Amygdala (tissue), 56 donors: ENCODE data around the gene GHDC.

ENCODE experiments used
- DNase-seq, 56 donors: peaks; one replicate each; lab custom pipeline; 2025; lab: John Stamatoyannopoulos, UW

Gene GHDC

GRCh38 chr17:42184713-42185620 is 9.3 kb downstream of the GHDC start, which contains the start of gene HCRT:
TSS of gene HCRT (minus strand) at chr17:42185452. CDS start at chr17:42185365, 87 bp downstream.
- DNase-seq = no peak

DNA sequence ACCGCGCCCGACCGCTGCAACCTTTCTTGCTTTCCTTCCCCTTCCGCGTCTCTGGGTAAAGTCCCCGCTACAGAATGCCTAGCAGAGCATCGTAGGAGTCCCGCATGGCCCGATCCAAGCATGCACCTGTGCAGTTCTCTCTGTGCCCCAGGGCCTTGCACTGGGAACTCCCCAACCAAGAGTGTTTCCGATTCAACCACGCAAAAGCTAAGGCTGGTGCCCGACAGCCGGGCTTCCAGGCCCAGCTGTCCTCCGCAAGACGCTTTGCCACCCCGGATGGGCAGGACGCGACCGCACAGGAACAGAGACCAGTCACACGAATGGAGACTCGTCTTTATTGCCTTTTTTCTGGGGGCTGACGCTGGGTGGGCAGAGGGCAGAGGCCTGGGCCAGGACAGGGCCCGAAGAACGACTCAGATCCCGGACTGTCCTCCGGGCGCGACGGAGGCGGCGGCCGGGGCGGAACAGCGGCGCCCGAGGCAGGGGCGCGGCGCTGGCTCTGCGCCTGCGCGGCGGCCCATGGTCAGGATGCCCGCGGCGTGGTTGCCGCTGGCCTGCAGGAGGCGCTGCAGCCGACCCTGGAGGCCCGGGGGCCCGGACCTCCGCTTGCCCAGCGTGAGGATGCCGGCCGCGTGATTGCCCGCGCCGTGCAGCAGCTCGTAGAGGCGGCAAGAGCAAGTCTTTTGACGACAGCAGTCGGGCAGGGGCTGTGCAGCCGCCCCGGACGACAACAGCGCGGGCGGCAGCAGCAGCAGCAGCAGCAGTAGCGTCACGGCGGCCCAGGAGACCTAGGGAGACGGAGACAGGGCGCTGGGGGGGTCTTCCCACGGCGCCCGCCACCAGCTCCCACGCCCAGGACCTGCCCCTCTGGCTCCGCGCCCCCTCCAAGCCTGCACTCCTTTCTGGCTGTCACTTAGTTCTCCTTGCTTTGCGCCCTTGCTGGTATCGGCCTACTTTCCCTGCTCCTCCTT is 10.3 kb downstream of the GHDC start:
- peak in 51 of 56 donors; percentile 10 to 82 (median 57) for DNase-seq

- DNase-seq = peak in 2 of 56 donors; percentile 15 to 18
These were observed 11.2 kb downstream of the GHDC start for GRCh38 chr17:42182927-42183734.

GRCh38 chr17:42181851-42182207 is 12.5 kb downstream of the GHDC start:
- DNase-seq = no peak

DNA sequence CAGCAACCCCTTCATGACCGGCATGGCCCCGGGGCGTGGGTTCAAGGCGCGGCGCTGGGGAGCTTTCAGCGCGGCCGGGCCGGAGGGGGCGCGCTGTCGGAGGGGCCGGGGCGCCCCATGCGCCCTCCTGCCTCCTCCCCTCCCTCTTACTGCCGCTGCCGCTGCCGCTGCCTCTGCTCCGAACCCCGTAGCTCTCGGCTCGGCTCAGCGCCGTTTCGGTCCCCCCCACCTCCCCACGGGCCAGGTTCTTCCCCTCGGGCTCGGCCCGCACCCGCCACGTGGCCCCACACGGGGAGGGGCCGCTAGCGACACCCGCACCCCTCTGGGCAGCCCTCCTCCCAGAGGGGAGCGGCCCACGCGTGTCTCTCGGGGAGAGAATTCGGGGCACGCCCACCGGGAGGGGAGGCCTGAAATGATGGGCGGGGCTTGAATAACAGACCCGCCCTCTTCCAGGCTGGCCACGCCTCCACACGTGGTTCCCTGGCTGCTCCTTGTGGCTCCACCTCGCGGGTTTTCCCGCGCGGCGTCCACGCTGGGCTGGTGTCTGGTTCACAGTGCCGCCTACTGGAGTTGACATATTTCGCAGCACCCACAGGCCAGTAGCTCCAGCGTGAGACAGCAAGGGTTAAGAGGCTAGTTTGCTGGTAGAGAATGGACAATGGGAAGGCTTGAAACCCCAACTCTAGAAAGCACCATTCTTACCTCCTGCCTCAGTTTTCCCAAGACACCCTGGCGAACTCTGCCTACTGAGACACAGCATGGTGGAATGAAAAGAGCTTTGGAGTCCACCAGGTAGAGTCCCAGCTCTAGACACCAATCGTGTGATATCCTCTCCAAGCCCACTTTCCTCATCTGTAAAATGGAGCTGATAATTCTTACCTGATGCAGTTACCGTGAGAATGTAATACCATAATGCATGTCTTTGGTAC is 13.1 kb downstream of the GHDC start, which contains the start of gene KCNH4:
Gene KCNH4, minus strand, starts transcription at position 221 of the 929 bp plus-strand sequence. Its CDS starts 197 bp downstream, at position 24.
- peak in 51 of 56 donors; percentile 9 to 87 (median 66) for DNase-seq

GRCh38 chr17:42180411-42180921 is 13.8 kb downstream of the GHDC start:
- no peak for DNase-seq

DNA sequence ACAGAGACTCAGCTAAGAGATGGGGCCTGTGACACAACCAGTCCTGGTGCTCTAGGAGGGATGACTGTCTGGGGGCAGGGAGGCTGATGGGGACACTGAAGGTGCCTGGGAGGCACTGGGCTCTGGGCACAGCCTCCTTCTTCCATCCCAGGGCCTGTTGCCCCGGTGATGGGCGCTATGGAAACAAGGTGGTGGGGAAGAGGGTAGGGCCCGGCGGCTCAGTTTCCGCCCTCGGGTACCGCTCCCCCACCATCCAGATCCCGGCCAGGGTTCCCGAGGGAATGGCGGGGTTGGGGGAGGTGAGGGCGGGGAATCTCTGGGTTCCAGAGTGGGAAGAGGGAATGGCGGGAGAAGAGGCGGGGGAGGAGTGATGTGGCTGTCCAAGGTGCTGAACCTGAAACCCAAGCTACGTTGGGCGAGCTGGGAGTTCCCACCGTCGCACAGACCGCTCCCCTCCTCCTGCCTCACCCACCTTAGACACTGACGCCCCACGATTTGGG is 14.3 kb downstream of the GHDC start:
- DNase-seq = peak in 5 of 56 donors; percentile 7 to 23 (median 10)

DNA sequence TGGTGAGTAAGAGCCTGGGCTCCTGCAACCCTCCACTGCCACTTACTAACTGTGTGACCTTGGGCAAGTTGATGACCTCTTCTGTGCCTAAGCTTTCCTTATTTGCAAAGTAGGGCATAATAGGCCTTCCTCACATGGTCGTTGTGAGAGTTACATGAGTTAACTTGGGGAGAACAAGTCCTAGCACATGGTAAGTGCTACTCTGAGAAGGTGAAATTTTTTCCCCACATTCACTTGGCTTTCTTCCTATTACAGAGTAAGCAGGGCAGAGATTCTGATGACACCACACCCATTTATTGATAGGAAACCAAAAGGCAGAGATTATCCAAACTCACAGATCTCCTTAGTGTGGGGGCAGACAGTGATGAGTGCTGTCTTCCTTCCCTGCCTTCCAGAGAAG is 15.0 kb downstream of the GHDC start:
- DNase-seq = no peak

- DNase-seq = no peak
These were observed 15.5 kb downstream of the GHDC start for GRCh38 chr17:42178817-42179216.

- no peak for DNase-seq
These were observed 16.6 kb downstream of the GHDC start for GRCh38 chr17:42177684-42178083.

DNA sequence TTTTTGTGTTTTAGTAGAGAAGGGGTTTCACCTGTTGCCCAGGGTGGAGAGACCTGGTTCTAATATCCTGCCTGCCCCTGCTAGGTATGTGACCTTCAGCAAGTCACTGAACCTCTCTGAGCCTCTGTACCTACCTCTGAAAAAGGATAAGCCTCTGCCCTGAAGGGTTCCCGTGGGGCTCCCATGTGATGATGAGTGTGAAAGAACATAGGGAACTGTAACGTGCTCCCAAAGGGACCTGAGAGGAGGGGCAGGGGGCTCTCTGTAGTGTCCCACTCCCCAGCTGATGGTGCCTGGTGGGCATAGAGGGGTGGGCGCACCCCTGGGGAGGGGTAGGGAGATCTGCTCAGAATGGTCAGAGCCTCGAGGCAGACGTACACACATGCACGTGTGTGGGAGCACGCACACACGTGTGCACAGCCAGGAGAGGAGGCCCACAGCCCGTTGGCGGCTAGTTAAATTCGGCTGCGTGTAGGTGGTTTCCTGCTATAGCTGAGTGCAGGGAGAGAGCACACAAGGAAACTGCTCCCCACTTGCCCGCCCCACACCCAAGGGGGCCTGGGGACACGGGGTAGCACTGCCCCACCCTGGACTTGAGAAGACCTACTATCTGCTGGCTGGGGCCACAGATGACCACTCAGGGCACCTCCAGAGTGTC is 20.0 kb downstream of the GHDC start:
- peak in 18 of 56 donors; percentile 7 to 57 (median 32) for DNase-seq

DNA sequence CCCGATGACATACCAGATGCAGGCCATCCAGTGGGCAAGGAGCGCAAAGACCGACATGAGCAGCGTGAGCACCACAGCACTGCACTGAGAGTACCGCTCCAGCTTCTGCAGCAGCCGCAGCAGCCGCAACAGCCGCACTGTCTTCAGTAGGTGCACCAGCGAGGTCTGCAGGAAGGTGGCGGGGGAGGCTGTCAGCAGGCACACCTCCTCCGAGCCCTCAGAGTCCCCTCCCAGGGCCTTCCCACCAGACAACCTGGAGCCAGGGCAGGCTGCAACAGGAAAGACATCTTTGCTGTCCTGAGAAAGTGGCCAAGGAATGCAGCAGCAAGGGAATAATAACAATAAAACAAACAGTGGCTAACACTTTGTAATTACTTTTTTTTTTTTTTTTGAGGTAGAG is 22.5 kb downstream of the GHDC start:
- DNase-seq = no peak

DNA sequence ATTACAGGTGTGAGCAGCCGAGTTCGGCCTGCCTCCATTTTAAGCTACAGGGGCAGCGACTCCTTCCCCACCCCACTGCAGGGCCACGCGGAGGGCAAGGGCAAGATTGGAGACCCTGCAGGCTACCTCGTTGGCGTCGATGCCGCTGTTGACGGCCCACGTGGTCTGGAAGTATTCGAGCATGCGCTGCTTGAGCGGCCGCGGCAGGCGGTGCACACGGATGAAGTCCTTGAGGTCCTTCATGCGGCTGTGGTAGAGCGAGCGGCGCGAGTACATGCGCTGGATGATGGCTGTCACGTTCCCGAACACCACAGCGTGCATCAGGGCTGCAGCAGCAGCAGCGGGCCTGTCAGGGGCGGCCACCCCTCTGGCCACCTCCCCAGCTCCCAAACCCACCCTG is 24.9 kb downstream of the GHDC start:
- DNase-seq = no peak

- no peak for DNase-seq
These were observed 26.5 kb downstream of the GHDC start for GRCh38 chr17:42167807-42168206.

DNA sequence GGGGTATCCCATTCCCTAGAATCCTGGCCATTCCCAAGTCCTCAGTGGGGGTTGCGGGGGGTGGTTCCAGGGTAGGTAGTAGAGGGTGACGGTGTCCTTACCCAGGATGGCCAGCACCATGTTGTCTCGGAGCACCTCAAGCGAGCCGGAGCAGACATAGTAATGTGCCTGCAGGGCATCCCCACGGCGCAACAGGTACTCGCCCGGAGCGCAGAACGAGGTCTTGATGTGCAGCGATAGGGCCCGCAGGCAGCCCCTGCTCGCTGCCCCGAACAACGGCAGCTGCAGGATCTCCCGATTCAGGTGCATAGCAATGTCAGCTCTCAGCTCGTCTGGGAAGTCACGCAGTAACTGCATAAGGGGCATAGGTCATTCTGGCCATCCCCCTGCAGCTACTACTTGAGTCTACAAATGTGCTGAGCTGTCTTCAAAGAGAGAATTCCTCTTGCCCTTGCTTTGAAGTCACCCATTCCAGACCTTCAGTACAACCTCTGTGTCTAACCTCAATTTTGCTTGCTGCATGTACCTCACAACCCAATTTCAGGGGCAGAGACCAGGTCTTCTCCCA is 28.0 kb downstream of the GHDC start:
- DNase-seq = no peak

GRCh38 chr17:42165751-42166150 is 28.5 kb downstream of the GHDC start:
- DNase-seq = no peak

GRCh38 chr17:42163696-42164407 is 30.4 kb downstream of the GHDC start:
- DNase-seq = no peak
